ENCODE results near the gene MOB3B. TPM values are rescaled to one million over a fixed set of nuclear protein-coding genes. Genes with fewer than 3 reads are reported as not detected.

The MOB3B gene
- total RNA-seq, 2 experiments from 2014 or later, result 1.3 TPM

DNA sequence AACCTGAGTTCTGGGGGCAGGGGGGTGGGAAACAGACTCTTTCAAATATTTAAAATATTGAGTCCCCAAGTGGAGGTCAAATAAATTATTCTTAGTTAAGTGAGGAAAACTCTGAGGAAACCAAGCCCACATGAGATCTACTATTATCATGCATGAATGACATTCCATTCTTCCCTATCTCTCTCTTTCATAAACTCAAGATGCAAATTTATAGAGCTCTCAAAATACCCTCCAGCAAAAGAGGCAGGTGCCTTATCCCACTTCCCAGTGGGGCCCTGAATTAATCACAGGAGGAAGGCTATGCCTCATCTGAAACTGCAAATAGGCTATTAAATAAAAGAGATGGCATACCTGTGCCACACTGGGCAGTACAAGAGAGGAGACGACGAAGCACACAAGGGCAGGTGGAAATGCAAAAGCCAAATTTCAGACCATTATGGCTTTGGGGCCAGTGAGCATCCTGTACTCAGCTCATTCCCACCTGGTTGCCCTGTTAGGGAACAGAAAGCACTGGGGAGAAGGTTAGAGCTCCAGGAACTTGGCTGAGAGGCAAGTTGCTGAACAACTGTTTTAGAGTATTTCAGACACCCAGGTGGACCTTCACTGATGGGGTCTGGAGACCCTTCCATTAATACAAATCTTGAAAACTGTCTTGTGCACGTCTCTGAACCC, 130.5 kb downstream of the MOB3B start:
- H3K36me3 Mint-ChIP-seq, result no peaks in the 10 kb centered on the region
- DNase-seq, result no peak
- no peak overlapping the region for H3K27ac Mint-ChIP-seq
- H3K4me1 Mint-ChIP-seq, result no peaks in the 10 kb centered on the region
- H3K9me3 Mint-ChIP-seq, result no peaks in the 10 kb centered on the region
- no peak overlapping the region for H3K4me3 Mint-ChIP-seq
- H3K27me3 Mint-ChIP-seq, result no peaks in the 10 kb centered on the region

DNA sequence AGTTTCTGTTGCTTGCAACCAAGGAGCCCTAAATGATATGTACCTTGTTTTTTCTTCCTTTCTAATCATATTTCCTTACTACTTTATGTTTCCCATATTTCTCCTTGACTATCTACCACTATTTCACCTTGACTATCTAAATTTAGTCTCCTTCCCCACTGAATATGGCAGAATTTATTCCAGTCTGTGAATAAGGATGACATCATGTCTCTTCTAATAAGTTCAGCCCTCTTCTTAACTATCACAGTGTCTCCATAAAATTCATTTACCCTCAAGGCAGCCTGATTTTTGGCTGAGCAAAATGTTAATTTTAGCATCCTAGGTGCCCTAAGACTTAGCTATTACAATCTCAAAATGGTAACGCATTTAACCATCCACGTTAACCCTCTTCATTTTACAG, 133.1 kb downstream of the MOB3B start:
- Mint-ChIP-seq H3K27me3 (no peaks in the 10 kb centered on the region), H3K4me1 (no peaks in the 10 kb centered on the region), H3K27ac (no peak overlapping the region), H3K4me3 (no peak overlapping the region), H3K9me3 (no peaks in the 10 kb centered on the region), H3K36me3 (no peaks in the 10 kb centered on the region)
- DNase-seq, result no peak

DNA sequence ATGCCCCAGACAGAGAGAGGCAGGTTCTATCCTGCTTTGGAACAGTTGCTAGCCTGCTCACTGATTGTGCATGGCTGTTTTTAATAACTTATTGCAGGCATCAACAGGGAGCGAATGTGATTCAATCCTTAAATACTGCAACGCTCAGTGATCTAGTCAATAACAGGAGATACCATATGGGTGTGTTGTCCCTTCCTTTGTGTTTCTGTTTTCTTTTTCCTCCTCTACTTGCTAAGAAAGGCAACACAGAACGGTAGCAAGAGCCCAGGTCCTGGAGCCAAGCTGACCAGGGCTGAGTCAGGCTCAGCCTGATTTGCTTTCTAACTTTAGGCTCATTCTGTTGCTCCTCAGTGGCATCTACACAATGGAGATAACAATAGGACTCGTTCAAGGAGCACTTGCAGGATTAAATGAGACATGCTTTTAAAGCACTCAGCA, 134.1 kb downstream of the MOB3B start:
- Mint-ChIP-seq H3K9me3 (no peaks in the 10 kb centered on the region), H3K4me3 (no peak overlapping the region), H3K27ac (no peak overlapping the region), H3K4me1 (no peaks in the 10 kb centered on the region), H3K36me3 (no peaks in the 10 kb centered on the region), H3K27me3 (no peaks in the 10 kb centered on the region)
- no peak for DNase-seq

DNA sequence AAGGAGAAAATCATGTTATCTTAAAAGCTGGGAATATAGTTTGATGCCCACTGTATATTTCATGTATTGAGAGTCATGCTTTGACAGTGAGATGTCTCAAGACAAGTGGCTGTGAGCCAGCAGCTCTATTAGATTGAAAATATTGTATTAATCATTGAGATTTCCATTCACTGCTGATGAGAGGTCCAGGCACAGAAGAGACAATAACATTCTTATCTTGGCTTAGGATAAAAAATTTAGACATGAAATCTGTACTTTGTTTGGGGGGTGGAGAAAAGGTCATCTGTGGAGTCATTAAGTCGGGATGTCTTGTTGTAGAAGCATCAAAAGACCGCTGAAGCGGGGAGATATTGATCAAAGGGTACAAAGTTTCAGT, 134.8 kb downstream of the MOB3B start:
- Mint-ChIP-seq H3K4me3 (no peak overlapping the region), H3K27ac (no peak overlapping the region), H3K36me3 (no peaks in the 10 kb centered on the region)

DNA sequence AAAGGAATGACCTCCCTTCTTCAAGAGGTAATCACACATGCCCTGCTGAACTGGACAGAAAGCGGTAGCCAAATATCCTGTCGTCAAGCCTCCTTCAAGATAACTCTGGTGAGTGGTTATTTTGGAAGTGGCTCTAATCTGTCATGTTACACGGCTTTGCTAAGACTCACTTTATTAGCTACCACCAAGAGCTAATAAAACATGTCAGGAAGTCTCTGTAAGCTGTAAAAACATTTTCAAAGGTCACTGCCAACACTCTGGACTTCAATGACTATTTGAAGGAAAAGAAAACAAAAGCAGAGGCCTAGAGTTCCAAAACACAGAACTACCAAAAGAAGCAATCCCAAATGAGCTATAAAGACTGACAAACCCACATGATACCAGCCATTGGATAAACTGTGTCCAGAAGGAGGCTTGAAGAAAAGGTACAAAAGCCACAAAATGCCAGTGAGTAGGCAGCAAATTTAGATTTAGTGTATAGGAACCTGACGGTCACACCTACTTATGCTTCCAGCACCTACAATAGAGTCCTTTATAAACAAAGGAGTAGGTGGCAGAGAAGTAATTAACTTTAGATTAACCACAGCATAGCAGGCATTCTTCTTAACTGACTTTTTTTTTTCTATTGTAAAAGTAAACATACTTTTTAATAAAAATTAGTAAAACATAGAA, 135.3 kb downstream of the MOB3B start:
- no peaks in the 10 kb centered on the region for H3K4me1 Mint-ChIP-seq
- no peak for DNase-seq
- H3K9me3 Mint-ChIP-seq, result no peaks in the 10 kb centered on the region
- no peaks in the 10 kb centered on the region for H3K27me3 Mint-ChIP-seq
- H3K27ac Mint-ChIP-seq, result no peak overlapping the region
- H3K4me3 Mint-ChIP-seq, result no peak overlapping the region
- H3K36me3 Mint-ChIP-seq, result no peaks in the 10 kb centered on the region

More for the DNA sequence above, 134.8 kb downstream of the MOB3B start:
- no peaks in the 10 kb centered on the region for H3K9me3 Mint-ChIP-seq
- H3K4me1 Mint-ChIP-seq, result no peaks in the 10 kb centered on the region
- no peak for DNase-seq
- H3K27me3 Mint-ChIP-seq, result no peaks in the 10 kb centered on the region

DNA sequence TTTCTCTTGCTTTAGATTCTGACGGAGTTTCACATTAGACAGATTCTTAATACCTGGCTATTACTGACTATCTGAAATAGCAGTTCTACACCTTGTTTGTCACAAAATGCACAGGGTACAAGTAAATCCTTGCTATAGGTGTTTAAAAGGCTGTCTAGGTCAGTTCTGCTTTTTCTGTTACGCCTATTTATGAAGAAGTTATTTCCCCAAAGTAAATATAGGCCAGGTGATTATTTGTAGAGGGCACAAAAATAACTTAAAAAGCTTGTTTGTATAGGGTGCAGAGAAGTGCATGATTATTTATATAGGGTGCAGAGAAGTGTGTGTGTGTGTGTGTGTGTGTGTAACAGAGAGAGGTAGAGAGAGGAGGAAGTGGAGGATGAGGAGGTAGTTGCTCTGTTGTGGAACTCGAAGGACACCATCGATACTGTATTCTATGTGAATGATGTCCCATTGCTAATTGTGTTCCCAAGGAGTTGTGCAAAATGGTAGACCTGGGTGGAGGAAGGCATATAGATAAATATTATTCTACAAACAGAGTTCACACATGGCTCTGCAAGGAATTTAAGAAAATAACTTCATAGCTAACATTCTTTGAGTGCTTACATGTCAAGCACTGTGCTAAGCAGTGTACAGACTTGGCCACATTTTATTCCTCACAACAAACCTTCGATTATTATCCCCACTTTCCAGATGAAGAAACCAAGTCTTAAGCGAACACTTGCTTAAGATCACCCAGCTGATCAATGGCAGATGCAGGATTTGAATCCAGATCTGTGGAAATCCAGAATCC, 136.4 kb downstream of the MOB3B start:
- H3K36me3 Mint-ChIP-seq, result no peaks in the 10 kb centered on the region
- no peak overlapping the region for H3K27ac Mint-ChIP-seq
- H3K4me1 Mint-ChIP-seq, result no peaks in the 10 kb centered on the region
- no peak overlapping the region for H3K4me3 Mint-ChIP-seq
- no peaks in the 10 kb centered on the region for H3K27me3 Mint-ChIP-seq
- no peaks in the 10 kb centered on the region for H3K9me3 Mint-ChIP-seq
- no peak for DNase-seq

DNA sequence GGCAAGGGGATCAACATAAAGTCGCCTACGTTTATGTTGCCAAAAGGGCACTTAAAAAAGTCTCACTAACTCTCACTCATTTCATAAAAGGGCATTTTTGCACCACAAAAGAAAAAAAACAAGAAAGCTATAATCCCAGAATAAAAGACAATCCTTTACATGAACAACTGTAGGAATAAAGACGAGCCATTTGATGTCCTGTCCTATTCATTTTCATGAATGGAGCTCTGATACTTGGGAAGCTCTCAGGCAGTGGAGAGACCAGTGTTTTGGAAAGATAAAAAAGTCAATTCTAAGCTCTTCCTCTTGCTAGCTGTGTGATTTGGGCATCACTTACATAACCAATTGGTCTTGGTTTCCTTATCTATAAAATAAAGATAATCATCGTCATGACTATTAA, 137.2 kb downstream of the MOB3B start:
- Mint-ChIP-seq H3K4me3 (no peak overlapping the region), H3K27me3 (no peaks in the 10 kb centered on the region), H3K27ac (no peak overlapping the region), H3K9me3 (no peaks in the 10 kb centered on the region), H3K4me1 (no peaks in the 10 kb centered on the region), H3K36me3 (no peaks in the 10 kb centered on the region)
- DNase-seq, result no peak

DNA sequence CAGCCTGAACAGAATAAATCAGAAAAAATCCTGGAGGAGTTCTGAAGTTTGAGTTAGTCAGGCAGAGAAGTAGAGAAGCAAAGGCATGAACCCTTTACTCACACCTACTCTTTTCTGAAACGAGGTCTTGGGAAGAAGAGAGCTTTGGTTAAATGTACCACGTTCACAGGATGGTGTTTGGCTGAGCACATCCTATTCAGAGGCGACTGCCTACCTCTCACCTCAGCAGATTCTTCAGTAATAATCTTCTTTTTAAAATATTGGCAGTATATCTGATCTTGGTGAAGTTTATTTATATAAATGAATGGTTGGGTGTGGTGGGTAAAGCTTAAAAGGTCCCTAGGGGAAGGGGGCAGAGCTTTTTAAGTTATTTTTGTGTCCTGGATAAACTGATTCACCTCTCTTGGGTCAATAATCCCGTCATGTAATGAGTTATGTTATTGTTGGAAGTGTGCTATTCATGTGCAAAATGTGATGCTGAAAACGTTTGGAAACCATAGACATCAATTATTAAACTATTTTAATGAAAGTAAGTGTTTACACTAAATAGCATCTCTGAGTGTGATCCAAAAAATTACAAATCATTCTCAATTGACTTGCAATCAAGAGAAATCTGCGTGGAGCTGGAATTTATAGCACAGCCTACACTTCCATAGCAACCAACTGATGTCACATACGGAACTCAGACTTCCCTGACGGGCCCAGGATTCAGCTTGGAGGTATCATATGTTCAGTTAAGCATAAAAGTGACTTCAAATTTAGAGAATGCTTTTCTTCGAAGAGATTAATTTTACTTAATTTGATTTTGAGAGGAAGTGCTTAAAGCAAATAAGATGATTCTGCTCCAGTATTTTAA, 138.3 kb downstream of the MOB3B start:
- Mint-ChIP-seq H3K27ac (no peak overlapping the region), H3K36me3 (no peaks in the 10 kb centered on the region), H3K27me3 (no peaks in the 10 kb centered on the region), H3K9me3 (no peaks in the 10 kb centered on the region), H3K4me1 (no peaks in the 10 kb centered on the region), H3K4me3 (no peak overlapping the region)
- no peak for DNase-seq

DNA sequence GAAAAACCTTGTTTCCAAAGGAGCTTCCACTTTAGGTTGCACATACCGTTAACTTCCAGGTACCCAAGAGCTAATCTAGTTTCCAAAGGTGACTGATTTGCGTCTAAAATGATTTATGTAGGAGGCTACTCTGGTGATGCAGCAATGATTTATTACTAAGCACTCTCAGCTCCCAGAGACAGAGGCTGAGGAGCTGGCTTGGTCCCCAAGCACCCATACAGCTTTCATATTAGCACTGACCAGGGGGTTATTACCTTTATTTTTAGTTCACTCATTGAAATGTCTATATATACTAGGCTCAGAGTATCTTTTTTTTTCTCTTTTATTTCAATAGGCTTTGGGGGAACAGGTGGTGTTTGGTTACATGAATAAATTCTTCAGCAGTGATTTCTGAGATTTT, 141.5 kb downstream of the MOB3B start:
- no peaks in the 10 kb centered on the region for H3K36me3 Mint-ChIP-seq
- no peak overlapping the region for H3K27ac Mint-ChIP-seq
- DNase-seq, result no peak
- no peaks in the 10 kb centered on the region for H3K4me1 Mint-ChIP-seq
- no peaks in the 10 kb centered on the region for H3K9me3 Mint-ChIP-seq
- no peaks in the 10 kb centered on the region for H3K27me3 Mint-ChIP-seq
- no peak overlapping the region for H3K4me3 Mint-ChIP-seq

DNA sequence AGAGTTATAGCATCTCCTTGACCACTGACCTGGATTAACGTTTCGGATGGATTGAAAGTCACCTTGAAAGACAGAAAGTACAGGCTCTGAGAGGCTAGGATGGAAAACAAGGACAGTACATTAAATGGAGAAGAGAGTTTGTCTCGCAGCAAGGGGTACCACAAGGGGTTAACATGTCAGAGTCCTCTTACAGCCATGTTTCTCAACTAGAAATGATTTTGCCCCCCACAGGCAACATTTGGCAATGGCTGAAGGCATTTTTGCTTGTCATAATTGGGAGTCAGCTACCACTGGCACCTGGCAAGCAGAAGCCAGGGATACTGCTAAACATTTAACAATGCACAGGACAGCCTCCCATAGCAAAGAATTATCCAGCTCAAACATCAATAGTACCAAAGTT, 141.9 kb downstream of the MOB3B start:
- no peak overlapping the region for H3K4me3 Mint-ChIP-seq
- H3K4me1 Mint-ChIP-seq, result no peaks in the 10 kb centered on the region
- H3K9me3 Mint-ChIP-seq, result no peaks in the 10 kb centered on the region
- H3K27ac Mint-ChIP-seq, result no peak overlapping the region
- no peaks in the 10 kb centered on the region for H3K27me3 Mint-ChIP-seq
- H3K36me3 Mint-ChIP-seq, result no peaks in the 10 kb centered on the region
- DNase-seq, result no peak

DNA sequence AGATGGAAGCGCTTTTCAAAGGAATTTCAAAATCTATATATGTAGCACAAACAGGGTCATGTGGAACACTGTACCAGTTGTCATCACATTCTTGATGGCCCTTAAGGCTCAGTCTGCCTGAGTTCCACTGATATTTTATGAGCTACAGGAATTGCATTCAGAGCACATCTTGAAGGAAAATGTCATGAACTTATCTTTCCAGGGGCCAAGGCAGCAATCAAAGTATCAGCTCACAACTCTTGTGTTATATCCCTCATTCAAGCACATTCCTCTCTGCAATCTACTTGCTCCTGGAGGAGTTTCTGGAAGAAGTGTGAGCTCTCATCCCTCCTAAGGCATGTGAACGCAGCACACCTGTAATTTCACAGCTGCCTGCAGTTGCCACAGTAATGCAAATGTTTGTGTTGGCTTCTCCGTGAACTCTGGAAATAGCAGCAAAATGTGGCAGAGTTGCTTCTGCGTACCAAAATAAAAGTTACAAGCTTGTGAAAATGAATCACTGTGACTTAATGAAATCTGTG, 143.0 kb downstream of the MOB3B start:
- DNase-seq, result no peak
- Mint-ChIP-seq H3K4me1 (no peaks in the 10 kb centered on the region), H3K27ac (no peak overlapping the region), H3K4me3 (no peak overlapping the region), H3K36me3 (no peaks in the 10 kb centered on the region), H3K9me3 (no peaks in the 10 kb centered on the region), H3K27me3 (no peaks in the 10 kb centered on the region)

DNA sequence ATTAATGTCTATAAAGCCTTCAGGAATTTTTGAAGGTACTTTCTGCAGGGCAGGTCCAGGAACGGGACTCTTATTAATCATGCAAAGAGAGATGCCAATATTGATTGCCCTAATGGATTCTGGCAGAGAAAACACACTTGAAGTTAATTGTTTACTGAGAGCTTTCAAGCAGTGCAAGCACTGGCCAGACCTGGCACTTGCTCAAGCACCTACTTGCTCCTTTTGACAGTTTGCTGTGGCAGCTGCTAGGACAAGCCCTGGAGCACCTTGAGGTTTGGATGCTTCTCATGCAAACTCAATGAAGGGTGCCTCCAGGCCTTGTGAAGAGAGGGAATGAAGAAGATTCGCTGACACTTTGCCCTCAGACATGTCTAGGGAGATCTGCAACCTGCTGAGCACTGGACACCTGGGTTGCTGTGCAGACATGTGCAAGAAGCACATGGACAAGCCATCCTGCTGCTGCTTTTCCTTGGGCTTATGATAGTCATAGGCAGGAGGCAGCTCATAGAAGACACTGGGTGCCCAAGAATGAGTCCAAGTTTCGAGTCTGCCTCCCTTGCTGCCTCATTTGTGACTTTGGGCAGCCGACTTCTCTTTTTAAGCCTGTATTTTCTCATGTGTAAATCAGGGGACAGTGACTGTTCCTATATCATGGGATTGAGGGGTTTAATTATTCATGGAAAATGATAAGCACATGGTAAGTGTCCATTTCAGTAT, 143.8 kb downstream of the MOB3B start:
- no peak for DNase-seq
- no peaks in the 10 kb centered on the region for H3K27me3 Mint-ChIP-seq
- no peaks in the 10 kb centered on the region for H3K36me3 Mint-ChIP-seq
- no peaks in the 10 kb centered on the region for H3K9me3 Mint-ChIP-seq
- H3K4me1 Mint-ChIP-seq, result no peaks in the 10 kb centered on the region
- no peak overlapping the region for H3K4me3 Mint-ChIP-seq
- no peak overlapping the region for H3K27ac Mint-ChIP-seq

DNA sequence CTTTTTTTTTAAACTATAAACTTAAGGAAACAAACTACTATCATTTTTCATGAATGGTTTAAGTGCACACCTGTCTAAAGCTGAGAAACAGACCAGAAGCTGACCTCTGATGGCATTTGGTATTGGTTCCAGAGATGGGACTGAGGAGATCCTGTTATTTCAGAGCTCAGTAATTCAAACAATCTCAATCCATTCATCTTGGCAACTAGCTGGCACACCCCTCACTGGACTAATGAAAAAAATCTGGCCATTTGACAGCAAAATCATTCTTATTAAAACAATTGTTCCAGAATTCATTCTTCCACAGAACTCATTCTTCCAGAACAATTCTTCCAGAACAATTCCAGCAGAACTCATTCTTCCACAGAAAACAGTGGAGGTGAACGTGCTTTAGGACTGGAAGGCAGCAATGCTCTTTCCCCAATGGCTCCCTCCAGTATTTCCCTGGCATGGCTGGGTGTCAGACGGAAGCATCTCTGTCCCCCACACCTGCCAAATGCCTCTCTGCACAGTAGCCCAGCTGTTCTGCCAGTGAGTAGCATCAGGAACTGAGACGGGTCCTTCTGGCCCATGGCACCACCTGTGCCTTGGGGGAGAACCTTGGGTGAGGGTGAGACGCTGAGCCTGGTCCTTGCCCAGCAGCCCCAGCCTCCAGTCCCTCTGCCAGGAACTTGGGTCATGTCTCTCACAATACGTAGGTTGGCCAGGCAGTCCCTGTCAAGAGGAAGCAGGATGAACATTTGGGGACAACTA, 145.2 kb downstream of the MOB3B start:
- peaks cover 4% of the 10 kb centered on the region for H3K4me1 Mint-ChIP-seq

DNA sequence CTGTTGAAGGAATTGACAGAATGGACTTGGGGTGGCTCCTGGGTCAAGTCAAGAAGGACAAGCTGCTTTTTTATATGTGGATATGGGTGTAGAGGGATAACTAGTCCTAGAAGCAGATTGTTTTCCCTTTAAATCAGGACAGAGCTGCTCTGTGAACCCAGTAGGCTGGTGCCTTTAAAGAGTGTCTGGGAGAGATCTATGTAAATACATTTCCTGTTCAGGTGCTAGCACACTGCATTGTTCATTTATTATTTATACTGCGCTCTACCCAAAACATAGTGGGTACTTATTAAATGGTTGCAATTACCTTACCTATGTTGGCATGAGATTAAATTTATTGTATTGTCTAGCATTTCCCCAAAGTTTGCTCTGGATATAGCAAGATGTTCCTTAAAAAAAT, 146.1 kb downstream of the MOB3B start:
- no peaks in the 10 kb centered on the region for H3K36me3 Mint-ChIP-seq
- H3K27me3 Mint-ChIP-seq, result peaks cover 6% of the 10 kb centered on the region

More for the DNA sequence above, 145.2 kb downstream of the MOB3B start:
- Mint-ChIP-seq H3K36me3 (no peaks in the 10 kb centered on the region), H3K9me3 (no peaks in the 10 kb centered on the region), H3K4me3 (no peak overlapping the region), H3K27ac (no peak overlapping the region), H3K27me3 (no peaks in the 10 kb centered on the region)
- DNase-seq, result no peak

More for the DNA sequence above, 146.1 kb downstream of the MOB3B start:
- Mint-ChIP-seq H3K27ac (no peak overlapping the region), H3K4me3 (no peak overlapping the region), H3K9me3 (no peaks in the 10 kb centered on the region), H3K4me1 (peaks cover 10% of the 10 kb centered on the region)
- no peak for DNase-seq

Data from activated naive CD8-positive, alpha-beta T cell treated with anti-CD3 and anti-CD28 coated beads for 36 hours (primary cell).